CD4-positive, CD25-positive, alpha-beta regulatory T cell (primary cell): ENCODE results near the gene SLC8A1. TPM values are rescaled to one million over a fixed set of nuclear protein-coding genes. Genes with fewer than 3 reads are reported as not detected.

Source experiments
- ATAC-seq, 2 donors: fragments of 150-1000 bp; cut with Tn5 transposase; one replicate each; pipeline ENCODE4 v1.10.0; 2021; ENCODE audit warnings: low read depth in 2 of 2, moderate number of reproducible peaks in 2 of 2, moderate library complexity in 1 of 2
- DNase-seq, 3 donors: peaks; one replicate each; pipeline versions ENCODE4 v3.0.0 to v3.0.0-alpha.2; 2012 to 2022; ENCODE audit warnings: mixed read lengths in 1 of 3
- H3K27ac ChIP-seq: one replicate; pipeline ENCODE4 v1.7.0; 2013; ENCODE audit warnings: mild to moderate bottlenecking, low read length; ENCODE audit not compliant: insufficient read depth, poor library complexity, severe bottlenecking
- H3K27me3 ChIP-seq: one replicate; pipeline ENCODE4 v1.7.0; 2013; ENCODE audit warnings: low read length; ENCODE audit not compliant: control insufficient read depth, insufficient read depth
- H3K36me3 ChIP-seq: one replicate; pipeline ENCODE4 v1.7.0; 2013; ENCODE audit warnings: mild to moderate bottlenecking, low read length, moderate library complexity; ENCODE audit not compliant: control insufficient read depth, insufficient read depth
- H3K4me1 ChIP-seq: 2 replicates; pipeline ENCODE4 v1.7.0; 2013; ENCODE audit warnings: mild to moderate bottlenecking, low read length; ENCODE audit not compliant: insufficient read depth, control insufficient read depth, poor library complexity, severe bottlenecking
- H3K4me3 ChIP-seq: one replicate; pipeline ENCODE4 v1.7.0; 2013; ENCODE audit warnings: low read depth, mild to moderate bottlenecking, low read length, moderate library complexity
- H3K9me3 ChIP-seq, 2 experiments: 1 replicate in 1 of 2; 2 replicates in 1 of 2; pipeline ENCODE4 v1.7.0; 2013; ENCODE audit warnings: low read length in 2 of 2, mild to moderate bottlenecking in 1 of 2, moderate library complexity in 1 of 2; ENCODE audit not compliant: control insufficient read depth in 2 of 2
- H3K27ac Mint-ChIP-seq, 3 donors: one replicate each; pipeline ENCODE4 v1.8.0; 2020 to 2022; ENCODE audit warnings: mild to moderate bottlenecking in 3 of 3, mixed read lengths in 3 of 3, moderate library complexity in 2 of 3
- H3K27me3 Mint-ChIP-seq: one replicate; pipeline ENCODE4 v1.8.0; 2022; ENCODE audit warnings: mild to moderate bottlenecking, mixed read lengths
- H3K36me3 Mint-ChIP-seq: one replicate; pipeline ENCODE4 v1.8.0; 2020; ENCODE audit warnings: mixed read lengths
- H3K4me1 Mint-ChIP-seq, 4 donors: one replicate each; pipeline ENCODE4 v1.8.0; 2020 to 2022; ENCODE audit warnings: mixed read lengths in 4 of 4, mild to moderate bottlenecking in 1 of 4
- H3K4me3 Mint-ChIP-seq, 4 donors: one replicate each; pipeline ENCODE4 v1.8.0; 2020 to 2022; ENCODE audit warnings: mild to moderate bottlenecking in 4 of 4, mixed read lengths in 4 of 4, moderate library complexity in 3 of 4
- H3K9me3 Mint-ChIP-seq, 7 donors: one replicate each; pipeline ENCODE4 v1.8.0; 2020 to 2022; ENCODE audit warnings: mixed read lengths in 7 of 7, mild to moderate bottlenecking in 3 of 7, moderate library complexity in 2 of 7
- polyA plus RNA-seq, 4 donors: library from polyadenylated mRNA; unstranded; fragments of 300-500 nt; fragmentation: Illumina TruSeq; gene quantifications; one replicate each; pipeline ENCODE4 v1.2.3, GENCODE V29; 2021
- total RNA-seq: library from RNA; stranded (reverse); gene quantifications from one replicate; pipeline ENCODE4 v1.2.3, GENCODE V29; 2022

The SLC8A1 gene
- total and polyA plus RNA-seq, 5 donors from 2014 or later, result 0.22 to 0.43 TPM; not detected in 3

- DNase-seq, result no peak
- Histone ChIP-seq H3K4me1 (no peaks in the 10 kb centered on the region), H3K27ac (no peak overlapping the region), H3K9me3 (no peaks in the 10 kb centered on the region), H3K4me3 (no peak overlapping the region), H3K27me3 (no peaks in the 10 kb centered on the region), H3K36me3 (no peaks in the 10 kb centered on the region)
- Mint-ChIP-seq H3K4me1 (no peaks in the 10 kb centered on the region), H3K27ac (no peak overlapping the region), H3K4me3 (no peak overlapping the region), H3K27me3 (no peaks in the 10 kb centered on the region), H3K36me3 (no peaks in the 10 kb centered on the region), H3K9me3 (peaks cover 0 to 3% (median 0%) of the 10 kb centered on the region in 7 donors)
- no peak for ATAC-seq
These were observed 191.5 kb downstream of the SLC8A1 start for GRCh38 chr2:40260437-40260836.

- Histone ChIP-seq H3K4me1 (no peaks in the 10 kb centered on the region), H3K4me3 (no peak overlapping the region), H3K9me3 (no peaks in the 10 kb centered on the region), H3K27ac (no peak overlapping the region), H3K27me3 (no peaks in the 10 kb centered on the region), H3K36me3 (no peaks in the 10 kb centered on the region)
- H3K9me3 Mint-ChIP-seq, result peaks cover 0 to 3% (median 0%) of the 10 kb centered on the region in 7 donors
- no peaks in the 10 kb centered on the region for H3K4me1 Mint-ChIP-seq
- H3K36me3 Mint-ChIP-seq, result no peaks in the 10 kb centered on the region
- H3K4me3 Mint-ChIP-seq, result no peak overlapping the region
- DNase-seq (no peak), ATAC-seq (no peak)
- H3K27me3 Mint-ChIP-seq, result no peaks in the 10 kb centered on the region
- H3K27ac Mint-ChIP-seq, result no peak overlapping the region
These were observed 192.0 kb downstream of the SLC8A1 start for GRCh38 chr2:40259900-40260299.

GRCh38 chr2:40258135-40258457 lies 193.8 kb downstream of the SLC8A1 start:
- no peaks in the 10 kb centered on the region for H3K4me1 ChIP-seq
- H3K27me3 ChIP-seq, result no peaks in the 10 kb centered on the region
- H3K36me3 ChIP-seq, result no peaks in the 10 kb centered on the region
- H3K4me3 ChIP-seq, result no peak overlapping the region
- H3K27ac Mint-ChIP-seq, result no peak overlapping the region
- no peak for DNase-seq
- H3K4me3 Mint-ChIP-seq, result no peak overlapping the region
- no peaks in the 10 kb centered on the region for H3K9me3 ChIP-seq
- peaks cover 0 to 2% (median 0%) of the 10 kb centered on the region in 7 donors for H3K9me3 Mint-ChIP-seq
- no peak overlapping the region for H3K27ac ChIP-seq
- no peaks in the 10 kb centered on the region for H3K4me1 Mint-ChIP-seq
- H3K36me3 Mint-ChIP-seq, result no peaks in the 10 kb centered on the region
- H3K27me3 Mint-ChIP-seq, result no peaks in the 10 kb centered on the region
- ATAC-seq, result no peak

DNA sequence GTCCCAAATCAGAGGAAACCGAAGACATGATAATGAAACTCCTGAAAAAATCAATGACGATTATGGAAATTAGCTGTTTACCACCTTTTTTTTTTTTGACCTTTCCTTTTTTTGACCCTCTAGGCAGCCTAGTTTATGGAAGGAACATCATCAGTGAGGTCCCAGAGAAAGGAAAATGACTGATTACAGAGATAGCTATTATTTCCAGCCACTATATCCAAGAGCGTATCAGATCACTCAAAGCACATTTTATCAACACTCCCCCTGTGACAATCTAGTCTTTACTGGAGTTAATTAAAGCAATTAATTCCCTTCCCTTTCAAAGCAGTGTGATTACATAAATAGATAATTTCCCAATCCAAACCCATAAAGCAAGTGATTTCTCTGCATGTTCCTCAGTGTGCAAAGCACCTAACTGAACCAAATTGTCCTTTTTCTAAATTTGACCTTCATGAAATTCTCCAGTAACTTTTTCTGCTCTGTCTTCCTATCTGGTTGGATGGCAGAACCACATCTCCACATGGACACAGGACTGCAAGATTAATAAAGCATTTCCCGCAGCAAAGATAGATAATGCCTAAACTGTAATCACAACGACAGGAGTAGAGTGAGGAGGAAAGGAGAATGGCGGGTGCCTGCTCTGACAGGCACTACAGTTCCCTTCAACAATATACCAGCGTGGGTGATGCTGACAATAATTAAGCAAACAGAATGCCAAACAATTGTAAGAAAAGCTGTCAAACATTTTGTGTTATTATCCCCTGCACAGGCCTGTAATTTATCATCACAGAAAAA lies 194.4 kb downstream of the SLC8A1 start:
- ATAC-seq (no peak), DNase-seq (no peak)
- Histone ChIP-seq H3K9me3 (no peaks in the 10 kb centered on the region), H3K4me1 (no peaks in the 10 kb centered on the region), H3K4me3 (no peak overlapping the region), H3K27me3 (no peaks in the 10 kb centered on the region), H3K36me3 (no peaks in the 10 kb centered on the region), H3K27ac (no peak overlapping the region)
- H3K27me3 Mint-ChIP-seq, result no peaks in the 10 kb centered on the region
- H3K27ac Mint-ChIP-seq, result no peak overlapping the region
- no peak overlapping the region for H3K4me3 Mint-ChIP-seq
- H3K36me3 Mint-ChIP-seq, result no peaks in the 10 kb centered on the region
- no peaks in the 10 kb centered on the region for H3K4me1 Mint-ChIP-seq
- H3K9me3 Mint-ChIP-seq, result peaks cover 0 to 2% (median 0%) of the 10 kb centered on the region in 7 donors

GRCh38 chr2:40256649-40257048 lies 195.2 kb downstream of the SLC8A1 start:
- H3K27ac ChIP-seq, result no peak overlapping the region
- H3K4me1 ChIP-seq, result no peaks in the 10 kb centered on the region
- Mint-ChIP-seq H3K9me3 (no peaks in the 10 kb centered on the region), H3K27me3 (no peaks in the 10 kb centered on the region), H3K4me3 (no peak overlapping the region), H3K36me3 (no peaks in the 10 kb centered on the region), H3K4me1 (no peaks in the 10 kb centered on the region), H3K27ac (no peak overlapping the region)
- H3K9me3 ChIP-seq, result no peaks in the 10 kb centered on the region
- H3K36me3 ChIP-seq, result no peaks in the 10 kb centered on the region
- DNase-seq (no peak), ATAC-seq (no peak)
- H3K4me3 ChIP-seq, result no peak overlapping the region
- H3K27me3 ChIP-seq, result no peaks in the 10 kb centered on the region

- Mint-ChIP-seq H3K27ac (no peak overlapping the region), H3K9me3 (no peaks in the 10 kb centered on the region)
These were observed 195.9 kb downstream of the SLC8A1 start for GRCh38 chr2:40256008-40256407.

GRCh38 chr2:40255103-40255502 lies 196.8 kb downstream of the SLC8A1 start:
- Histone ChIP-seq H3K4me3 (no peak overlapping the region), H3K36me3 (no peaks in the 10 kb centered on the region), H3K27me3 (no peaks in the 10 kb centered on the region), H3K9me3 (no peaks in the 10 kb centered on the region), H3K4me1 (no peaks in the 10 kb centered on the region), H3K27ac (no peak overlapping the region)
- Mint-ChIP-seq H3K9me3 (no peaks in the 10 kb centered on the region), H3K27ac (no peak overlapping the region), H3K27me3 (no peaks in the 10 kb centered on the region), H3K36me3 (no peaks in the 10 kb centered on the region), H3K4me1 (no peaks in the 10 kb centered on the region), H3K4me3 (no peak overlapping the region)
- ATAC-seq, result no peak
- DNase-seq, result no peak

More at GRCh38 chr2:40256008-40256407, 195.9 kb downstream of the SLC8A1 start:
- no peaks in the 10 kb centered on the region for H3K4me1 ChIP-seq
- no peak for ATAC-seq
- H3K27ac ChIP-seq, result no peak overlapping the region
- no peaks in the 10 kb centered on the region for H3K36me3 Mint-ChIP-seq
- no peak for DNase-seq
- no peaks in the 10 kb centered on the region for H3K9me3 ChIP-seq
- no peaks in the 10 kb centered on the region for H3K4me1 Mint-ChIP-seq
- H3K27me3 ChIP-seq, result no peaks in the 10 kb centered on the region
- H3K4me3 Mint-ChIP-seq, result no peak overlapping the region
- H3K27me3 Mint-ChIP-seq, result no peaks in the 10 kb centered on the region
- no peaks in the 10 kb centered on the region for H3K36me3 ChIP-seq
- no peak overlapping the region for H3K4me3 ChIP-seq

DNA sequence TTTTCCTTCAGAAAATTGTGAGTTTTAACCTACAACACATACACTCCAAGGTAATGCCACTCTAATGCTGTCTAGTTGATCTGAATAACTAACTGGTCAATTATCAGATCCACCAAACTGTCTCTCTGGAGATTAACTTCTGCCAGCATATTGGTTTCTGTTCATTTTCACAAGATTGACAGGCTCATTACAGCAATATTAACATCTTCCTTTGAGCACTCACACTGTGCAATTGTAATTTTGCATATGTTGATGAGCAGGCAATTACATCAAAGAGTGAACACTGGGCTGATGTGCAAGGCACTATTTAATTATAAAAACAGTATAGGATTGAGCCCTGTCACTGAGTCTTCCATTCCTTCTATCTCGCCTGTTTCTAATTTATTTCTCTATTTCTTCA lies 197.3 kb downstream of the SLC8A1 start:
- H3K27ac ChIP-seq, result no peak overlapping the region
- H3K27me3 Mint-ChIP-seq, result no peaks in the 10 kb centered on the region
- no peaks in the 10 kb centered on the region for H3K36me3 Mint-ChIP-seq
- no peak overlapping the region for H3K4me3 ChIP-seq
- no peak overlapping the region for H3K27ac Mint-ChIP-seq
- no peaks in the 10 kb centered on the region for H3K9me3 ChIP-seq
- no peaks in the 10 kb centered on the region for H3K27me3 ChIP-seq
- no peaks in the 10 kb centered on the region for H3K9me3 Mint-ChIP-seq
- ATAC-seq (no peak), DNase-seq (no peak)
- no peaks in the 10 kb centered on the region for H3K36me3 ChIP-seq
- H3K4me1 Mint-ChIP-seq, result peaks cover 0 to 4% (median 0%) of the 10 kb centered on the region in 4 donors
- no peaks in the 10 kb centered on the region for H3K4me1 ChIP-seq
- no peak overlapping the region for H3K4me3 Mint-ChIP-seq
